GM23338 (cell line): ENCODE results near the gene PTPRN2. TPM values are rescaled to one million over a fixed set of nuclear protein-coding genes. Genes with fewer than 3 reads are reported as not detected.

Source experiments
- ATAC-seq: fragments of 200-7000 bp; cut with Tn5 transposase; 3 replicates; pipeline ENCODE4 v1.9.1; 2020
- DNase-seq: peaks from one replicate; pipeline ENCODE4 v3.0.0-alpha.2; 2015; ENCODE audit warnings: low spot score
- H2AFZ ChIP-seq: fragments of 200-600 bp; sonication (generic); 2 replicates; pipeline ENCODE4 v1.8.0; 2016; ENCODE audit warnings: antibody characterized with exemption, mild to moderate bottlenecking, moderate library complexity
- H3F3A ChIP-seq: fragments of 200-600 bp; sonication (generic); replicated peaks from 2 replicates; pipeline ENCODE4 v1.8.0; 2017; ENCODE audit warnings: antibody characterized with exemption, mixed run types, low read depth
- H3K27ac ChIP-seq: fragments of 200-600 bp; sonication (generic); 2 replicates; pipeline ENCODE4 v1.6.1; 2016; ENCODE audit warnings: low read depth
- H3K27me3 ChIP-seq: fragments of 200-600 bp; sonication (generic); 2 replicates; pipeline ENCODE4 v1.8.0; 2016; ENCODE audit warnings: mild to moderate bottlenecking, mixed run types, moderate library complexity; ENCODE audit not compliant: insufficient read depth
- H3K36me3 ChIP-seq: fragments of 200-600 bp; sonication (generic); 2 replicates; pipeline ENCODE4 v1.8.0; 2016; ENCODE audit warnings: mild to moderate bottlenecking; ENCODE audit not compliant: insufficient read depth
- H3K4me1 ChIP-seq: fragments of 200-600 bp; sonication (generic); 2 replicates; pipeline ENCODE4 v1.8.0; 2016; ENCODE audit warnings: mild to moderate bottlenecking, moderate library complexity; ENCODE audit not compliant: insufficient read depth
- H3K4me2 ChIP-seq: fragments of 200-600 bp; sonication (generic); 2 replicates; pipeline ENCODE4 v1.7.1; 2017; ENCODE audit warnings: mixed run types
- H3K4me3 ChIP-seq: fragments of 200-600 bp; sonication (generic); 2 replicates; pipeline ENCODE4 v1.6.1; 2016; ENCODE audit warnings: mixed run types
- H3K79me2 ChIP-seq: fragments of 200-600 bp; sonication (generic); replicated peaks from 2 replicates; pipeline ENCODE4 v1.8.0; 2017; ENCODE audit warnings: mild to moderate bottlenecking; ENCODE audit not compliant: insufficient read depth
- H3K9me2 ChIP-seq: fragments of 200-600 bp; sonication (generic); 2 replicates; pipeline ENCODE4 v1.8.0; 2017; ENCODE audit not compliant: insufficient read depth
- H4K20me1 ChIP-seq: fragments of 200-600 bp; sonication (generic); replicated peaks from 2 replicates; pipeline ENCODE4 v1.8.0; 2017; ENCODE audit warnings: mild to moderate bottlenecking; ENCODE audit not compliant: insufficient read depth
- H3K27ac Mint-ChIP-seq: 2 replicates; pipeline ENCODE4 v1.8.0; 2020; ENCODE audit warnings: inconsistent platforms, mild to moderate bottlenecking, moderate library complexity, mixed read lengths
- H3K27me3 Mint-ChIP-seq: 3 replicates; pipeline ENCODE4 v1.8.0; 2022; ENCODE audit warnings: low read depth, mild to moderate bottlenecking, moderate library complexity, mixed read lengths, inconsistent platforms; ENCODE audit not compliant: insufficient read depth, poor library complexity
- H3K36me3 Mint-ChIP-seq: 3 replicates; pipeline ENCODE4 v1.8.0; 2021; ENCODE audit warnings: low read depth, mild to moderate bottlenecking, inconsistent platforms, moderate library complexity, mixed read lengths
- H3K4me1 Mint-ChIP-seq: 3 replicates; pipeline ENCODE4 v1.8.0; 2020; ENCODE audit warnings: mild to moderate bottlenecking, inconsistent platforms, mixed read lengths
- H3K4me3 Mint-ChIP-seq: 3 replicates; pipeline ENCODE4 v1.8.0; 2021; ENCODE audit warnings: moderate library complexity, mild to moderate bottlenecking, inconsistent platforms, mixed read lengths
- H3K9me3 Mint-ChIP-seq: 3 replicates; pipeline ENCODE4 v1.8.0; 2020; ENCODE audit warnings: moderate library complexity, mild to moderate bottlenecking, inconsistent platforms, mixed read lengths
- JUNB ChIP-seq: IDR thresholded peaks from one replicate; pipeline ENCODE4 v1.6.1; 2016; ENCODE audit warnings: antibody characterized with exemption; ENCODE audit not compliant: unreplicated experiment
- POLR2AphosphoS5 ChIP-seq: IDR thresholded peaks from 2 replicates; pipeline ENCODE4 v1.6.1; 2016; ENCODE audit warnings: antibody characterized with exemption, low read depth
- ZNF114 ChIP-seq: fragments of 250-450 bp; sonication (Bioruptor Pico); IDR thresholded peaks from 2 replicates; pipeline ENCODE4 v1.5.0; 2020; ENCODE audit warnings: mild to moderate bottlenecking, moderate library complexity
- ZNF331 ChIP-seq: fragments of 250-450 bp; sonication (Bioruptor Pico); IDR thresholded peaks from 2 replicates; pipeline ENCODE4 v1.5.0; 2020; ENCODE audit warnings: low read depth, mild to moderate bottlenecking, moderate library complexity
- polyA plus RNA-seq: library from polyadenylated mRNA; unstranded; fragments of >200 nt; fragmentation: Nextera tagmentation; extraction: Ambion mirVana; gene quantifications from 2 replicates; pipeline ENCODE4 v1.2.1, GENCODE V29; 2016
- total RNA-seq: library from RNA; depleted of rRNA; stranded (reverse); fragments of >200 nt; shearing (Covaris generic); gene quantifications from 2 replicates; pipeline ENCODE4 v1.2.3, GENCODE V29; 2014
- TF ChIP-seq, protein P1 (sequence below): fragments of 250-450 bp; sonication (Bioruptor Pico); IDR thresholded peaks from 2 replicates; pipeline ENCODE4 v1.5.0; 2020; ENCODE audit warnings: mild to moderate bottlenecking, moderate library complexity
- TF ChIP-seq, protein P2 (sequence below): IDR thresholded peaks from one replicate; pipeline ENCODE4 v1.6.1; 2018; ENCODE audit warnings: antibody characterized with exemption; ENCODE audit not compliant: unreplicated experiment

PTPRN2 gene
- total and polyA plus RNA-seq, 2 experiments from 2014 or later, result 0.87 to 4.0 TPM

DNA sequence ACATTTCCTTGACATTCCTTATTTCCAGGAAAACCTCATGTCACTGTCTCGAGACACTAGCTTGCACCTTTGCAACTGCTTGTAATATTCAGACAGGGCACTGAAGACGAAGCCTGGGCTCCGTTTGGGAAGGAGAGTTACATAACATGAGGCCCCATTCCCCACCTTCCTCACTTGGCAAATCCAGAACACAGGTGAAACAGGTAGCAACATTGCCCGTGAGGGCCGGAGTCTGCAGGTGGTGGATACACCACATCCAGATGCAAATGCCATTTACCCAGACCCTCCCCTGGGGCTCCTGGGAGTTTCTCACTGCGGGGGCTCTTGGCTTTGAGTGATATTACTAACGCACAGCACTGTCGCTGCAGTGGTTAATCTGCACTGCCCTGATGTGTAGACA lies 491.0 kb downstream of the PTPRN2 start (continued):
- TF ChIP-seq, protein P1, sequence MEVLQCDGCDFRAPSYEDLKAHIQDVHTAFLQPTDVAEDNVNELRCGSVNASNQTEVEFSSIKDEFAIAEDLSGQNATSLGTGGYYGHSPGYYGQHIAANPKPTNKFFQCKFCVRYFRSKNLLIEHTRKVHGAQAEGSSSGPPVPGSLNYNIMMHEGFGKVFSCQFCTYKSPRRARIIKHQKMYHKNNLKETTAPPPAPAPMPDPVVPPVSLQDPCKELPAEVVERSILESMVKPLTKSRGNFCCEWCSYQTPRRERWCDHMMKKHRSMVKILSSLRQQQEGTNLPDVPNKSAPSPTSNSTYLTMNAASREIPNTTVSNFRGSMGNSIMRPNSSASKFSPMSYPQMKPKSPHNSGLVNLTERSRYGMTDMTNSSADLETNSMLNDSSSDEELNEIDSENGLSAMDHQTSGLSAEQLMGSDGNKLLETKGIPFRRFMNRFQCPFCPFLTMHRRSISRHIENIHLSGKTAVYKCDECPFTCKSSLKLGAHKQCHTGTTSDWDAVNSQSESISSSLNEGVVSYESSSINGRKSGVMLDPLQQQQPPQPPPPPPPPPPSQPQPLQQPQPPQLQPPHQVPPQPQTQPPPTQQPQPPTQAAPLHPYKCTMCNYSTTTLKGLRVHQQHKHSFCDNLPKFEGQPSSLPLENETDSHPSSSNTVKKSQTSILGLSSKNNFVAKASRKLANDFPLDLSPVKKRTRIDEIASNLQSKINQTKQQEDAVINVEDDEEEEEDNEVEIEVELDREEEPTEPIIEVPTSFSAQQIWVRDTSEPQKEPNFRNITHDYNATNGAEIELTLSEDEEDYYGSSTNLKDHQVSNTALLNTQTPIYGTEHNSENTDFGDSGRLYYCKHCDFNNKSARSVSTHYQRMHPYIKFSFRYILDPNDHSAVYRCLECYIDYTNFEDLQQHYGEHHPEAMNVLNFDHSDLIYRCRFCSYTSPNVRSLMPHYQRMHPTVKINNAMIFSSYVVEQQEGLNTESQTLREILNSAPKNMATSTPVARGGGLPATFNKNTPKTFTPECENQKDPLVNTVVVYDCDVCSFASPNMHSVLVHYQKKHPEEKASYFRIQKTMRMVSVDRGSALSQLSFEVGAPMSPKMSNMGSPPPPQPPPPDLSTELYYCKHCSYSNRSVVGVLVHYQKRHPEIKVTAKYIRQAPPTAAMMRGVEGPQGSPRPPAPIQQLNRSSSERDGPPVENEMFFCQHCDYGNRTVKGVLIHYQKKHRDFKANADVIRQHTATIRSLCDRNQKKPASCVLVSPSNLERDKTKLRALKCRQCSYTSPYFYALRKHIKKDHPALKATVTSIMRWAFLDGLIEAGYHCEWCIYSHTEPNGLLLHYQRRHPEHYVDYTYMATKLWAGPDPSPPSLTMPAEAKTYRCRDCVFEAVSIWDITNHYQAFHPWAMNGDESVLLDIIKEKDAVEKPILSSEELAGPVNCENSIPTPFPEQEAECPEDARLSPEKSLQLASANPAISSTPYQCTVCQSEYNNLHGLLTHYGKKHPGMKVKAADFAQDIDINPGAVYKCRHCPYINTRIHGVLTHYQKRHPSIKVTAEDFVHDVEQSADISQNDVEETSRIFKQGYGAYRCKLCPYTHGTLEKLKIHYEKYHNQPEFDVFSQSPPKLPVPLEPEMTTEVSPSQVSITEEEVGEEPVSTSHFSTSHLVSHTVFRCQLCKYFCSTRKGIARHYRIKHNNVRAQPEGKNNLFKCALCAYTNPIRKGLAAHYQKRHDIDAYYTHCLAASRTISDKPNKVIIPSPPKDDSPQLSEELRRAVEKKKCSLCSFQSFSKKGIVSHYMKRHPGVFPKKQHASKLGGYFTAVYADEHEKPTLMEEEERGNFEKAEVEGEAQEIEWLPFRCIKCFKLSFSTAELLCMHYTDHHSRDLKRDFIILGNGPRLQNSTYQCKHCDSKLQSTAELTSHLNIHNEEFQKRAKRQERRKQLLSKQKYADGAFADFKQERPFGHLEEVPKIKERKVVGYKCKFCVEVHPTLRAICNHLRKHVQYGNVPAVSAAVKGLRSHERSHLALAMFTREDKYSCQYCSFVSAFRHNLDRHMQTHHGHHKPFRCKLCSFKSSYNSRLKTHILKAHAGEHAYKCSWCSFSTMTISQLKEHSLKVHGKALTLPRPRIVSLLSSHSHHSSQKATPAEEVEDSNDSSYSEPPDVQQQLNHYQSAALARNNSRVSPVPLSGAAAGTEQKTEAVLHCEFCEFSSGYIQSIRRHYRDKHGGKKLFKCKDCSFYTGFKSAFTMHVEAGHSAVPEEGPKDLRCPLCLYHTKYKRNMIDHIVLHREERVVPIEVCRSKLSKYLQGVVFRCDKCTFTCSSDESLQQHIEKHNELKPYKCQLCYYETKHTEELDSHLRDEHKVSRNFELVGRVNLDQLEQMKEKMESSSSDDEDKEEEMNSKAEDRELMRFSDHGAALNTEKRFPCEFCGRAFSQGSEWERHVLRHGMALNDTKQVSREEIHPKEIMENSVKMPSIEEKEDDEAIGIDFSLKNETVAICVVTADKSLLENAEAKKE (CRISPR knock-in tag), result no peak

DNA sequence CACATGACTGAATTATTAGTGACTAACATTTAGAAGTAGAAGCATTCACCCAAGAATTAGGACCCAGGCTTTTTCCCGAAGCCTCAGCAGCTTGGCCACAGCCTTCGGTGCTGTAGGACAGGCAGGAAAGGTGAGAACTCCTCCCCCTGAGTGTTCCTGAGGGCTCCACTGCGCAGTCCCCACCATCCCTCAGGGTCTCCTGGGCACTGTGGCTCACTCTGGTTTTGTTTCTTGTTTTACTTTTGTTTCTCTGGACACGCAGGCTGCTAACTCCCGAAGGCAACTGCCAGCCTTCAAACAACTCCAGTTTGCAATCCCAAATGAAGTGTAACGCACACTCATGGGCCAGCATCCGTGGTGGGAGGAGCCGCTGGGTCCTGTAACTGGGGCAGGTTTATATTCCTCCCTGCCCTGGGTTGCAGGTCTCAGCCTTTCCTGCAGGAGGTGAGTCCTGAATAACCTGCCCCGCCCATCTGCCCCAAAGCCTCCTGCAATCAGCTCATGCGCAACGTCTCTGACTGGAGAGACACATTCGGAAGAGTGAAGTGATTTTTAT lies 492.9 kb downstream of the PTPRN2 start:
- no peak overlapping the region for H3K4me2 ChIP-seq
- DNase-seq, result peak; percentile 1
- no peaks in the 10 kb centered on the region for H4K20me1 ChIP-seq
- H3K9me2 ChIP-seq, result no peaks in the 10 kb centered on the region
- H3K27me3 Mint-ChIP-seq, result peaks cover 2% of the 10 kb centered on the region
- no peaks in the 10 kb centered on the region for H3K27me3 ChIP-seq
- peaks cover 44% of the 10 kb centered on the region for H3K36me3 Mint-ChIP-seq
- H2AFZ ChIP-seq, result no peak overlapping the region
- no peak overlapping the region for H3K27ac ChIP-seq
- H3K79me2 ChIP-seq, result no peaks in the 10 kb centered on the region
- H3K4me3 ChIP-seq, result no peak overlapping the region
- H3K27ac Mint-ChIP-seq, result no peak overlapping the region
- peaks cover 16% of the 10 kb centered on the region for H3K36me3 ChIP-seq
- H3K4me1 ChIP-seq, result no peaks in the 10 kb centered on the region
- no peaks in the 10 kb centered on the region for H3K4me1 Mint-ChIP-seq
- peaks cover 90% of the 10 kb centered on the region for H3K9me3 Mint-ChIP-seq
- ATAC-seq, result no peak
- no peak overlapping the region for H3K4me3 Mint-ChIP-seq
- no peaks in the 10 kb centered on the region for H3F3A ChIP-seq
- TF ChIP-seq JUNB, result no peak
- TF ChIP-seq, protein P2, sequence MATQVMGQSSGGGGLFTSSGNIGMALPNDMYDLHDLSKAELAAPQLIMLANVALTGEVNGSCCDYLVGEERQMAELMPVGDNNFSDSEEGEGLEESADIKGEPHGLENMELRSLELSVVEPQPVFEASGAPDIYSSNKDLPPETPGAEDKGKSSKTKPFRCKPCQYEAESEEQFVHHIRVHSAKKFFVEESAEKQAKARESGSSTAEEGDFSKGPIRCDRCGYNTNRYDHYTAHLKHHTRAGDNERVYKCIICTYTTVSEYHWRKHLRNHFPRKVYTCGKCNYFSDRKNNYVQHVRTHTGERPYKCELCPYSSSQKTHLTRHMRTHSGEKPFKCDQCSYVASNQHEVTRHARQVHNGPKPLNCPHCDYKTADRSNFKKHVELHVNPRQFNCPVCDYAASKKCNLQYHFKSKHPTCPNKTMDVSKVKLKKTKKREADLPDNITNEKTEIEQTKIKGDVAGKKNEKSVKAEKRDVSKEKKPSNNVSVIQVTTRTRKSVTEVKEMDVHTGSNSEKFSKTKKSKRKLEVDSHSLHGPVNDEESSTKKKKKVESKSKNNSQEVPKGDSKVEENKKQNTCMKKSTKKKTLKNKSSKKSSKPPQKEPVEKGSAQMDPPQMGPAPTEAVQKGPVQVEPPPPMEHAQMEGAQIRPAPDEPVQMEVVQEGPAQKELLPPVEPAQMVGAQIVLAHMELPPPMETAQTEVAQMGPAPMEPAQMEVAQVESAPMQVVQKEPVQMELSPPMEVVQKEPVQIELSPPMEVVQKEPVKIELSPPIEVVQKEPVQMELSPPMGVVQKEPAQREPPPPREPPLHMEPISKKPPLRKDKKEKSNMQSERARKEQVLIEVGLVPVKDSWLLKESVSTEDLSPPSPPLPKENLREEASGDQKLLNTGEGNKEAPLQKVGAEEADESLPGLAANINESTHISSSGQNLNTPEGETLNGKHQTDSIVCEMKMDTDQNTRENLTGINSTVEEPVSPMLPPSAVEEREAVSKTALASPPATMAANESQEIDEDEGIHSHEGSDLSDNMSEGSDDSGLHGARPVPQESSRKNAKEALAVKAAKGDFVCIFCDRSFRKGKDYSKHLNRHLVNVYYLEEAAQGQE, result no peak
- TF ChIP-seq POLR2AphosphoS5, result no peak
- no peak for TF ChIP-seq ZNF114 (CRISPR knock-in tag)
- no peak for TF ChIP-seq ZNF331 (CRISPR knock-in tag)
- TF ChIP-seq, protein P1 (CRISPR knock-in tag), result no peak
